LNCAP (cell line): ENCODE results near the gene ADAT1.

Experiments
- CTCF ChIP-seq: fragments of 450-650 bp; IDR thresholded peaks from 2 replicates; pipeline ENCODE4 v1.5.1; 2017; ENCODE audit warnings: mild to moderate bottlenecking

The ADAT1 gene, protein sequence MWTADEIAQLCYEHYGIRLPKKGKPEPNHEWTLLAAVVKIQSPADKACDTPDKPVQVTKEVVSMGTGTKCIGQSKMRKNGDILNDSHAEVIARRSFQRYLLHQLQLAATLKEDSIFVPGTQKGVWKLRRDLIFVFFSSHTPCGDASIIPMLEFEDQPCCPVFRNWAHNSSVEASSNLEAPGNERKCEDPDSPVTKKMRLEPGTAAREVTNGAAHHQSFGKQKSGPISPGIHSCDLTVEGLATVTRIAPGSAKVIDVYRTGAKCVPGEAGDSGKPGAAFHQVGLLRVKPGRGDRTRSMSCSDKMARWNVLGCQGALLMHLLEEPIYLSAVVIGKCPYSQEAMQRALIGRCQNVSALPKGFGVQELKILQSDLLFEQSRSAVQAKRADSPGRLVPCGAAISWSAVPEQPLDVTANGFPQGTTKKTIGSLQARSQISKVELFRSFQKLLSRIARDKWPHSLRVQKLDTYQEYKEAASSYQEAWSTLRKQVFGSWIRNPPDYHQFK

DNA sequence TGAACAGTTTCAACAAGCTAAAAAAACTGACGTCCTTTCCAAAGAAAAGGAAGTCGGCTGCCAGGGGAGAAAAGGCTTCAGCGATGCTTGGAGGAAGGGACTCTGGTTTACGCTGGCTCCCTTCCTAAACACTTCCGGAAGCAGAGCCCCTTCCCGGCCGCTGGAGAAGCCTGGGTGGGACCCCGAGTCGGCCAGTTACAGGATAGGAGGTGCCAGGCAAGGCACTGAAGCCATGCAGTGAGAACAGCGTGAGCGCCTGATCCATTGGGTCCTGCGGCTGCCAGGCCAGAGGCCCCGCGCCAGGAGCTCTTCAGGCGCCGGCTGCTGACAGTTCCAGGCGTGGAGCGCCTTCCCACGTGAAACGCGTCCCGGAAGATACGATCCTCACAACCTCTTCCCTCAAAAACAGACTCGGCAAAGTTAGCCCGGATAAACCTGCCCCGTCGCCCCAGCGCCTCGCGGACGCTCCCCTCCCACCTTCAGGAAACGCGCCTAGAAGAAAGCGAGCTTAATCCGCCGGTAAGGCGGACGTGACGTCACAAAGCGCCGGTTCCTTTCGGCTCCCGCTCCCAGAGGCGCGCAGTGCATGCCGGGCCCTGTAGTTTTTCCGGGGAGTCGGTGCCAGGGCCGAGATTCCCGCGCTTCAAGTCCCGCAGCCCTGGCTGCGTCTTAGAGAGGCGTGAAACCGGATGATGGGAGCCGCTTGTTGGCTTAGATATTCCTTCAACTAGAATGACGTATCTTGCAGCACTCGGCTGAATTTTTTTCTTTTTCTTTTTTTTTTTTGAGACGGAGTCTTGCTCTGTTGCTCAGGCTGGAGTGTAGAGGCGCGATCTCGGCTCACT is at the start of gene ADAT1:
Gene ADAT1, minus strand, starts transcription at position 521 of the 845 bp plus-strand sequence. CDS start 2,482 bp downstream, outside the sequence.
- no peak for TF ChIP-seq CTCF

- TF ChIP-seq CTCF = no peak
Measured at GRCh38 chr16:75667503-75667902, 44.4 kb upstream of the ADAT1 start.

DNA sequence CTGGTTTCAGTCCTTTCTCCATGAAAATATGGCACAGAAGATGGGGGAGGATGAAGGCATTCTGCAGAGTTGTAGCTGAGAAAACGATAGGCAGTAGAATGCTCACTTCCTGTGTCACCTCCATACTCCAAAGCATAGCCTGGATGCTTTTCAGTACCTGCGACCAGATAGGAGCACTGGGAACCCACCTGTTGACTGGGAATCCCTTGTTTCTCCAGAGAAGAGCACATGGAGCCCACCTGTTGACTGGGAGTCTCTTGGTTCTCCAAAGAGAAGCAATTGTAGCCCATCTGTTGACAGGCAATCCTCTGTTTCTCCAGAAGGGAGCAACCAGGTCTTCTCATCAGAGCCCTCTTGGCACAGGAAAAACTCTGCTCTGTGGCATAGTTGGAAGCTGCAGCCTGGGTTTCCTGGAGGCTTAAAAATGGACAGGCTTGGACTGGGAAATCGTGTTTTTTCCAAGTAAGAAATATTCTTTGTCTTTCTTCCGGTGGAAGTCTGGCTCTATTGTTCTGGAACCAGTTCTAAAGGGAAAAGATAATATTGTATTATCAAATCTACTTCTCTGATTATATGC is 37.7 kb upstream of the ADAT1 start:
- no peak for TF ChIP-seq CTCF

GRCh38 chr16:75660321-75660720 is 37.2 kb upstream of the ADAT1 start:
- TF ChIP-seq CTCF = no peak

GRCh38 chr16:75658175-75658574 is 35.1 kb upstream of the ADAT1 start:
- TF ChIP-seq CTCF = no peak

- no peak for TF ChIP-seq CTCF
Measured at GRCh38 chr16:75653922-75654321, 30.8 kb upstream of the ADAT1 start.

DNA sequence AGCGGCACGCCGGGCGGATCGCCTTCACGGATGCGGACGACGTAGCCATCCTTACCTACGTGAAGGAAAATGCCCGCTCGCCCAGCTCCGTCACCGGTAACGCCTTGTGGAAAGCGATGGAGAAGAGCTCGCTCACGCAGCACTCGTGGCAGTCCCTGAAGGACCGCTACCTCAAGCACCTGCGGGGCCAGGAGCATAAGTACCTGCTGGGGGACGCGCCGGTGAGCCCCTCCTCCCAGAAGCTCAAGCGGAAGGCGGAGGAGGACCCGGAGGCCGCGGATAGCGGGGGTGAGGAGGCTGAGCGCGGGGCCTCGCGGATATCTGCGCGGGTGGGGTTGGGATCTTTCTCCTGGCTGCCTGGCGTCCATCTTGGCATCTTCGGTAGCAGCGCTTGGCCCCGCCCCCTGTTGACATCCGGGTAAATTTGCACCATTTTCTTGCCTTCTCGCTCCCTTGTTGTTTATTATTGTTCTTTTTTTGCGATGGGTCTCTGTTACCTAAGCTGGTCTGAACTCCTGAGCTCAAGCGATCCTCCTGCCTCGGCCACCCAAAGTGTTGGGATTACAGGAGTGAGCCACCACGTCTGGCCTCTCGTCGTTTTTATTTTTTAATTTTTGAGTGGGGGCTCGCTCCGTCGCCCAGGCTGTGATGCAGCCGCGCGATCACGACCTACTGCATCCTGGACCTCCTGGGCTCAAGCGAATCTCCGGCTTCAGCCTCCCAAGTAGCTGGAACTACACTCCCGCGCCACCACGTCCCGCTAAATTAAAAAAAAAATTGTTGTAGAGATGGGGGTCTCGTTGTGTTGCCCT is 25.4 kb upstream of the ADAT1 start:
- TF ChIP-seq CTCF = no peak
